PFSK-1 (cell line): ENCODE measurements around the gene SLC7A4.

Source experiments
- FOXP2 ChIP-seq: optimal IDR thresholded peaks from 2 replicates; pipeline ENCODE3; 2011; ENCODE audit warnings: borderline replicate concordance, control low read depth, inconsistent platforms; ENCODE audit not compliant: insufficient read depth; ENCODE audit errors: extremely low read length, extremely low read depth
- POLR2AphosphoS5 ChIP-seq: IDR thresholded peaks from 2 replicates; pipeline ENCODE4 v1.6.1; 2012; ENCODE audit warnings: low read depth, mild to moderate bottlenecking, control low read depth, low read length, moderate library complexity
- SIN3A ChIP-seq: IDR thresholded peaks from 2 replicates; pipeline ENCODE4 v1.6.1; 2012; ENCODE audit warnings: mild to moderate bottlenecking, low read length, moderate library complexity, borderline replicate concordance; ENCODE audit not compliant: insufficient read depth
- TAF1 ChIP-seq: IDR thresholded peaks from 2 replicates; pipeline ENCODE4 v1.6.1; 2012; ENCODE audit warnings: low read length, control low read depth, borderline replicate concordance; ENCODE audit not compliant: insufficient read depth
- TF ChIP-seq, protein P1 (sequence below), 2 experiments: IDR thresholded peaks; 2 replicates each; pipeline versions ENCODE4 v1.6.1 to v1.8.0; 2011 to 2012; ENCODE audit warnings: low read depth in 2 of 2, low read length in 2 of 2, control low read depth in 1 of 2, inconsistent platforms in 1 of 2, mild to moderate bottlenecking in 1 of 2, moderate library complexity in 1 of 2; ENCODE audit not compliant: insufficient read depth in 1 of 2

The SLC7A4 gene

DNA sequence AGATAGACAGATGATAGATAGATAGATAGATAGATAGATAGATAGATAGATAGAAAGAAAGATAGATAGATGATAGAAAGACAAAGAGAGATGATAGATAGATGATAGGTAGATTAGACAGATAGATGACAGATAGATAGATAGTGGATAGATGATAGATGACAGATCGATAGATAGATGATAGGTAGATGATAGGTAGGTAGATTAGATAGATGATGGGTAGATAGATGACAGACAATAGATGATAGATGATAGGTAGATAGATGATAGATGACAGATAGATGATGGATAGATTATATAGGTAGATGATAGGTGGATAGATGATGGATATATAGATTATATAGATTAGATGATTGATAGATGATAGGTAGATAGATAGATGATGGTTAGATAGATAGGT is 46.0 kb downstream of the SLC7A4 start:
- no peak for TF ChIP-seq FOXP2
- no peak for TF ChIP-seq TAF1
- no peak for TF ChIP-seq POLR2AphosphoS5
- TF ChIP-seq SIN3A: no peak
- TF ChIP-seq, protein P1, sequence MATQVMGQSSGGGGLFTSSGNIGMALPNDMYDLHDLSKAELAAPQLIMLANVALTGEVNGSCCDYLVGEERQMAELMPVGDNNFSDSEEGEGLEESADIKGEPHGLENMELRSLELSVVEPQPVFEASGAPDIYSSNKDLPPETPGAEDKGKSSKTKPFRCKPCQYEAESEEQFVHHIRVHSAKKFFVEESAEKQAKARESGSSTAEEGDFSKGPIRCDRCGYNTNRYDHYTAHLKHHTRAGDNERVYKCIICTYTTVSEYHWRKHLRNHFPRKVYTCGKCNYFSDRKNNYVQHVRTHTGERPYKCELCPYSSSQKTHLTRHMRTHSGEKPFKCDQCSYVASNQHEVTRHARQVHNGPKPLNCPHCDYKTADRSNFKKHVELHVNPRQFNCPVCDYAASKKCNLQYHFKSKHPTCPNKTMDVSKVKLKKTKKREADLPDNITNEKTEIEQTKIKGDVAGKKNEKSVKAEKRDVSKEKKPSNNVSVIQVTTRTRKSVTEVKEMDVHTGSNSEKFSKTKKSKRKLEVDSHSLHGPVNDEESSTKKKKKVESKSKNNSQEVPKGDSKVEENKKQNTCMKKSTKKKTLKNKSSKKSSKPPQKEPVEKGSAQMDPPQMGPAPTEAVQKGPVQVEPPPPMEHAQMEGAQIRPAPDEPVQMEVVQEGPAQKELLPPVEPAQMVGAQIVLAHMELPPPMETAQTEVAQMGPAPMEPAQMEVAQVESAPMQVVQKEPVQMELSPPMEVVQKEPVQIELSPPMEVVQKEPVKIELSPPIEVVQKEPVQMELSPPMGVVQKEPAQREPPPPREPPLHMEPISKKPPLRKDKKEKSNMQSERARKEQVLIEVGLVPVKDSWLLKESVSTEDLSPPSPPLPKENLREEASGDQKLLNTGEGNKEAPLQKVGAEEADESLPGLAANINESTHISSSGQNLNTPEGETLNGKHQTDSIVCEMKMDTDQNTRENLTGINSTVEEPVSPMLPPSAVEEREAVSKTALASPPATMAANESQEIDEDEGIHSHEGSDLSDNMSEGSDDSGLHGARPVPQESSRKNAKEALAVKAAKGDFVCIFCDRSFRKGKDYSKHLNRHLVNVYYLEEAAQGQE (IDR thresholded peaks at IDR 0.05; ENCODE audit: insufficient read depth in 1 of 2, low read depth in 2 of 2, low read length in 2 of 2): no peak

DNA sequence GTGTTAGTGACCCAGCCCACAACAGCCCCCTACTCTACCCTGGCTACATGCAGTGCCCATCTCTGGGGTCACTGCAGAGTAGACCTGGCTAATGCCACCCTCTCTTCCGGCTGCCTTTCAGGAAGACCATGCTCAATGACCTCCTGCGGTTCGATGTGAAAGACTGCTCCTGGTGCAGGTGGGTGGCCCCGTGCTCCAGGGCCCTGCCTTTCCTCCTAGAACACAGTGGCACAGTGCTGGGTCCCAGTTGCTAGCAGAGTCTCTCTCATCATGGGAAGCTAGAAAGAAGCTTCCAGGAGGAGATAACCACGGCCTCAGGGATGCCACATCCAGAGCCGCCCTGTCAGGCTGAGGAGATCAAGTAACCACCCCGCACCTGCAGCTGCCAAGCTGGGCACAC is 46.6 kb downstream of the SLC7A4 start:
- TF ChIP-seq, protein P1 (IDR thresholded peaks at IDR 0.05; ENCODE audit: insufficient read depth in 1 of 2, low read depth in 2 of 2, low read length in 2 of 2): no peak
- TF ChIP-seq FOXP2 (no peak), SIN3A (no peak), TAF1 (no peak), POLR2AphosphoS5 (no peak)

DNA sequence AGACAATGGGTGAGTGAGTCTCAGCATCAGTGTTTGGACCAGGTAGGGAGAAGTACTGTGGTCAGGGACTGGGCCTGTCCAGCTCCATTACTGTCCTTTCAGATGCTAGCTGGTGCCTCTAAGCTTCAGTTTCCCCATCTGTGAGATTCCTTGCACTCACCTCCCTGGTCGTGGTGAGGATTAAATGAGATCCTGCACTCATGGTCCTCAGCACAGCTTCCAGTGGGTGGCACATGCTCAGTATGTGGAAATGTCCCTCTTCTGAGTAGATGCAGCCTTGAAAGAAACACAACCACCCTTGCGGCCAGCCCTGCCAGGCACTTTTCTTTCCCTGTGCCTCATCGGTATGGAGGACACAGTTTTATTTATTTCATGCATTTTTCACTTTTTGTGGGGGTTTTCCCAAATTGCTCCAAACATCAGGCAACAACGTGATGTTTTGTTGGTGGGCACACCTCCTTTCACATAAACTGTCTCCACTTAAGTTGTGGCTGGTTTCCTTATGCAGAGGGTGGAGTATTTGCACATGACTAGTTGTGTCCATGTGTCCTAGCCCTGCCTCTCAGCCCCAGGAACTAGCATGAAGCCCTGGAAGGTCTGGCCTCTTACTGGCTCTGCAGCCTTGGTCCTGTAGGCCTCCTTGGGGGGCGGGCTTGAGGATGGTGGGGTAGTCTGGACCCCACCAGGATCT is 49.1 kb downstream of the SLC7A4 start:
- TF ChIP-seq FOXP2 (no peak), SIN3A (no peak), TAF1 (no peak), POLR2AphosphoS5 (no peak)
- TF ChIP-seq, protein P1 (IDR thresholded peaks at IDR 0.05; ENCODE audit: insufficient read depth in 1 of 2, low read depth in 2 of 2, low read length in 2 of 2): no peak

DNA sequence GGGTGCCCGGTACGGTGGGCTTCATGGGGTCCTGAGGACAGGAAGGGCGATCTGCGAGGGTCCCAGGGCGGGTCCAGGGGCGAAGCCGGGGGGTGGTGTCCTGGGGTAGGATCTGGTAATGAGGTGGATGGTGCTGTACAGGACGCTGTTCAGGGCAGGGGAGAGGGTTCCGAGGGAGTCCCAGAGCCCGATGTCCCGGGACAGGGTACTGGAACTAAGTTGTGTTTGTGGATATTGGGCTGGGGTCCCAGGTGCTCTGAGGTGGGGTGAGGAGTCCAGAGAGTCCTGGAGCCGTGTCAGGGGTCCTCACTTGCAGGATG is 49.8 kb downstream of the SLC7A4 start:
- TF ChIP-seq POLR2AphosphoS5 (no peak), TAF1 (no peak), FOXP2 (no peak), SIN3A (no peak)
- TF ChIP-seq, protein P1 (IDR thresholded peaks at IDR 0.05; ENCODE audit: insufficient read depth in 1 of 2, low read depth in 2 of 2, low read length in 2 of 2): no peak
